ENCODE results near the gene SP1. TPM values are rescaled to one million over a fixed set of nuclear protein-coding genes. Genes with fewer than 3 reads are reported as not detected.

The SP1 gene
- total and polyA plus RNA-seq, 9 of the 15 experiments (the other 6 are each of a cell fraction or from before 2014, with no cell fraction given) = 8.0 to 65.5 (median 41.6) TPM

GRCh38 chr12:53452159-53453077, 72.4 kb downstream of the SP1 start (continued):
- 0 out of 2 replicates have a peak, but pooled peaks have one; percentile 12 for TF ChIP-seq MITF (IDR thresholded peaks at IDR 0.05)
- TF ChIP-seq TEAD1 (CRISPR knock-in tag; IDR thresholded peaks at IDR 0.05) = no peak; a peak in 1 of 4 replicates
- TF ChIP-seq ETV1 (tag; conservative IDR thresholded peaks at IDR 0.05; ENCODE audit: low read depth) = no peak
- peak; percentile 81; the same call in 1 of the 2 replicates for TF ChIP-seq E2F4 (CRISPR knock-in tag; IDR thresholded peaks at IDR 0.05; ENCODE audit: low read depth)
- no peak for TF ChIP-seq MTA1 (IDR thresholded peaks at IDR 0.05; ENCODE audit: borderline replicate concordance)
- TF ChIP-seq HLTF (IDR thresholded peaks at IDR 0.05) = no peak
- no peak for TF ChIP-seq XRCC4 (IDR thresholded peaks at IDR 0.05; ENCODE audit: extremely low read depth, insufficient read depth, insufficient read length)
- TF ChIP-seq ZNF764 (CRISPR knock-in tag; IDR thresholded peaks at IDR 0.05; ENCODE audit: low read depth) = no peak; the same call in 1 of the 2 replicates
- TF ChIP-seq TFE3 (CRISPR knock-in tag; IDR thresholded peaks at IDR 0.05) = no peak
